B cell (primary cell): ENCODE measurements around the gene WDR36.

Source experiments
- CTCF ChIP-seq: fragments of 200-600 bp; IDR thresholded peaks from one replicate; pipeline ENCODE4 v1.8.0; 2022; ENCODE audit warnings: antibody characterized with exemption, mild to moderate bottlenecking
- EZH2 ChIP-seq: IDR thresholded peaks from 2 replicates; pipeline ENCODE4 v1.6.1; 2012; ENCODE audit warnings: borderline replicate concordance, low read depth, mild to moderate bottlenecking, moderate library complexity, low read length; ENCODE audit not compliant: insufficient read depth, poor library complexity, severe bottlenecking

GRCh38 chr5:111120911-111121310 lies 28.8 kb downstream of the WDR36 start:
- TF ChIP-seq CTCF (no peak), EZH2 (no peak)
